SIG-M5 (cell line): ENCODE results near the gene LRRN3.
"Not testable (repeated sequence)": the region's sequence is repeated elsewhere in the genome, so short reads cannot be mapped to it uniquely, and the experiment has no call there.

Experiments used
- DNase-seq: peaks from one replicate; lab custom pipeline; 2025; lab: John Stamatoyannopoulos, UW

Gene LRRN3

DNA sequence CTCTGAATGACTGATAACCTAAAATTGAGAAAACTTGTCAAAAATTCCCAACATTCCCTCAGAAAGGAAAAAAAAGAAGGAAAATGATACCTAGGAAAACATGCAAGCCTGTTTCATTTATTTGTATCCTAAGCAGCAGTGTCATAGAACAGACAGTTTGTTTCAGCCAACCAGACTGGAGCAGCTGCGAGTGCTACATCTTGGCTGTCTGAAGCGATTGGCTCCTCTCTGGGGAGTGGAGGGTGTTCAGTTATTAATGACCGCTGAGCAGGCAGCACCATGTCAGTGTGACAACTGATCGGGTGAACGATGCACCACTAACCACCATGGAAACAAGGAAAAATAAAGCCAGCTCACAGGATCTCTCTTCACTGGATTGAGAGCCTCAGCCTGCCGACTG is at the start of gene LRRN3:
Gene LRRN3 (plus strand): TSS at position 282 of the 400 bp plus-strand sequence. CDS start 31,646 bp downstream, outside the sequence.
- DNase-seq = no peak

DNA sequence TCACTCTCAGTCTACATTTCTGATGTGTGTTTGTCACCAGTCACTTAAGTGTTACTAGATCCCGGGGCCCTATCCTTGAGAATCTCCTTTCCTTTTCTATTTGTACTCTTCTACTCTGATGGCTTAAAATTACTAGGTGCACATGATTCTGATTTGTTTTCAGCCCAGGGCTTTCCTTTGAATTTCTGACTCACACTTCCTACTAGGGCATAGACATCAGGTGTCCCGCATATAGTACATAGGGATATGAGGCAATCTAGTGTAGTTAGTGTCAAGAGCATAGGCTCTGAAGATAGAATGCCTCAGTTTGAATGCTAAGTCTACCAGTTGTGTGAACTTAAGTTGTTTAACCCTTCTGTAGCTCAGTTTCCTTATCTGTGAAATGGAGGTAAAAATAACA is 49.4 kb upstream of the LRRN3 start:
- no peak for DNase-seq

DNA sequence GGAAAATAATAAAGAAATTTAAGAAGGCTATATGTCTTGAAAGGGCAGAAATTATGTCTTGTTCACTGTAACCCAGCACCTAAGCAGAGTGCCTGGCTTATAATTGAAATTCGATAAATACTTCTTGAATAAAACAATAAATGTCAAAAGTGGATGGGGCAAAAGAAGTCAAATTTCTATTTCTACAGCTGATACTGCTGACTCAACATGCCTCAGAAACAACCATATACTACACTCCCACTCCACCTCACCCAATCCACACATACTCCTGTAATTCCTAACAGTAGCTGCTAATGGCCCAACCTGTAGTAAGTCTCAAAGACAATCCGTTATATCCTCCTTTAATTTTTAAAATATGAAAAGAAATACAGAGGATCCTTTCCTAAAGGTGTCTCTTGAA is 48.1 kb upstream of the LRRN3 start:
- no peak for DNase-seq

DNA sequence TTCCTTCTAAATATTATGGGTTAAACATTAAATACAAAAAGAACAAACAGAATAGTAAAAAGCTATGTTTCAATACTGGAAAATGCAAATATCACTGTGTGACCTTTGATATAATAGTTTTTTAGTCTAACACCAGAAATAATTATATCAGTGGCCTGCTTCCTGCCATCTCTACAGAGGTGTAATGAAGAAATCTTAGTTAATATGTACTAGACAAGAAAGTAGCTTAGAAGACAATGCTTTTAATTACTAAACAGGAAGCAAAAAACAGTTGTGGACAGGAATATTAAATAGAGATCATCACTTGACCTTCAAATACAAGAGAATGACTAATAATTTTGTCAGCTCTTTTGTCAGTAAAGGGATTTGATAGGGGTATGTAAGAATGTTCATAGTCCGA is 47.4 kb upstream of the LRRN3 start:
- no peak for DNase-seq

DNA sequence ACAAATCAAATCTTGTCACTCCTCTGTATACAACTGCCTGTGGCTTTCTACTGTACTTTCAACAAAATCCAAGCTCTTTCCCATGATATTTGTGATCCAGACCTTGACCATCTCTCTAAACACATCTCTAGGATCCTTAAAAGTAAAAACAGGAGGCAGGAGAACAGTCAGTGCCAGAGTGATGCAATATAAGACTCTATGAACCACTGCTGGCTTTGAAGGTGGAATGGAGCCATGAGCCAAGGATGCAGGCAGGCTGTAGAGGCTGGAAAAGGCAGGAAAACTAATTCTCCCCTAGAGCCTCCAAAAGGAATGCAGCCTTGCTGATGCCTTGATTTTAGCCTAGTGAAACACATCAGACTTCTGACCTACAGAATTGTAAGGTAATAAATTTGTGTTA is 45.5 kb upstream of the LRRN3 start:
- no peak for DNase-seq

DNA sequence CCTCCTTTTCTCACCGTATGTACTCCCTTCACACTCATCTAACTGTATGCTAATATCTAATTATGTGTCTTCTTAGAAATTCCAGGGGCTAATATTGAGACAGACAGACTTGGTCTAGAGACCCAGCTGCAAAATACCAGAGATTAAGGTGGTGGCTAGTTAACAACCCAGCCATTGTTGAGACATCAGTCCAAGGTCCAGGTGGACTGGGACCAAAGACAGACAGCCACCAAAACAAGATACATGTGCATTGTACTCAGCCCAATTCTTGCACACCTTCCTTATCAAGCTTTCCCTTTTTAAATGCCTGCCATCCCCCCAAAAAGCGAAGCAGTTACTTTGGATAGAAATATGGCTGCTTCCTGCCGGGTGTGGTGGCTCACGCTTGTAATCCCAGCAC is 43.3 kb upstream of the LRRN3 start:
- no peak for DNase-seq

DNA sequence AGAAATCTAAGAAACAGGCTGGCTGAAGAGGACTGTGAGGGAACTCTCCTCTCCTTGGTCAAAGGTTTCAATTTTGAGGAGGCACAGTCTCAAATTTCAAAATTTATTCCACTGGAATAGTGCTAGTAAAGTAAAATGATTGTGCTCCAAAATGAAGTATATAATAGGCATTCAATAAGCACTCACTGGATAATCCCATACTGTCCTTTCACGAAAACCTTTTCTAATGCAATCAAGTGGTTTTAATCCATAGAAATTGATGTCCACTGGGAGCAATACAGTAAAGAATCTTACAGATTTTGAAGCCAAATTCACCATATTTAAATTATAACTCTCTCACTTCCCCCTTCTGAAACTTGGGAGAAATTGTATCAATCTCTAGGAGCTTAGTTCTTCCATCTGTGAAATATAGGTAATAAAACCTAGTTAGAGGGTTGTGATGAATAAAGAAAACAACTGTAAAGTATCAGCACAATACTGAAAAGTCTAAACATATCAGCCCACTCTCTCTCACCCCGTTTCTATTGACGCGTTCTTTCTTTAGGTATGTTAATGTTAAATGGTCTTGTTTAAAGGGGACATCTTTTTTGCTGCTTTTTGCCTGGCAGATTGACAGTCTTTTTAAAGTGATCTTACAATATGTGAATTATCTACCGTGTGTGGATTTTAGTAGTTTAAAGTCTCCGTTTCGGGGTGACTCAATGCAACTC is 40.8 kb upstream of the LRRN3 start:
- no peak for DNase-seq

DNA sequence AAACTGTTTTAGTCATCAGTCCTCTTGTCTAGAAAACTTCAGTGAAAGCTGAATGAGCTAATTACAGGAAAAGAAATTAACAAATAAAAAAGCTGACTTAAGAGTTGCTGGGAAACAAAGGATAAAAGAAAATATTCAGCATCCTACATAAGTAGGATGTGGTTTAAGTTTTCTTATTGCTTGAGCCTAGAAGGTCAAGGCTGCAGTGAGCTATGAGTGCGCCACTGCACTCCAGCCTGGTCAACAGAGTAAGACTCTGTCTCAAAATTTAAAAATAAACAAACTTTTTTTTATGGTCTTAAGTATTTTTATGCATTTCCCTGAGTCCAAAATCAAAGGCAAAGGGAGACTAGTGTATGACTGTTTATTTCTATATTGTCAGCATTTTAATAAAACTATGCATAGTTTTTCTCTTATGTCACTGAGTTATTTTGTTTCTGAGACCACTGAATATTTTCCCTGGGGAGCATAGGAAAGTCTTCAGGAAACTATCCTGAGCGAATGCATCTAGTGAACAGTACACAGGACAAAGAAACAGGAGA is 40.0 kb upstream of the LRRN3 start:
- DNase-seq = no peak

DNA sequence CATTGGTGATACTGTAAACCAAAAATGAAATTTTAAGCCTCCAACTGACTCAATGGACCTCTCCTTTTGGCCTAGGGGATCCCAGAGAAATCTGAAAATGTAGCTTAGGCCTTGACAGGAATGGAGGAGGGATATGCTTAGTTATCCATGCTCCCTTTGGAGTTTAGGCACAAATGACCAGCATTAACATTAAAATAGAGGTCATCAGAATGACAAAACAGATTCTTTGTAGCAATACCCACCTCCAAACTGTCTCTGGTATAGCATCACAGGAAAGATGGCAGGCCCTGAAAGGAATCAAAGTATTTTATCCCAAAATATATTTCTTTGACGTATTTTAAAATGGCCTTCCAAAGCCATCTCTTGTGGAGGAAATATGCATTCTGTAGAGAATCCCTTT is 39.1 kb upstream of the LRRN3 start:
- no peak for DNase-seq

DNA sequence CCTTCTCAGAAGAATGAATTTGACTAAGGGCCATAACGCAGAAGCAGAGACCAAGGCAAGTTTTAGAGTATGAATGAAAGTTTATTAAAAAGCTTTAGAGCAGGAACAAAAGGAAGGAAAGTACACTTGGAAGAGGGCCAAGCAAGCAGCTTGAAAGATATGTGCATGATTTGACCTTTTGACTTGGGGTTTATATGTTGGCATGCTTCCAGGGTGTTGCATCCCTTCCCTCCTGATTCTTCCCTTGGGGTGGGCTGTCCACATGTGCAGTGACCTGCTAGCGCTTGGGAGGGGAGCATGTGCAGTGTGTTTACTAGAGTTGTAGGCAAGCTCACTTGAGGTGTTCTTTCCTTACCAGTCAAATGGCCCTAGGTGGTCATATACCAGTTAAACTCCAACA is 37.9 kb upstream of the LRRN3 start:
- no peak for DNase-seq

DNA sequence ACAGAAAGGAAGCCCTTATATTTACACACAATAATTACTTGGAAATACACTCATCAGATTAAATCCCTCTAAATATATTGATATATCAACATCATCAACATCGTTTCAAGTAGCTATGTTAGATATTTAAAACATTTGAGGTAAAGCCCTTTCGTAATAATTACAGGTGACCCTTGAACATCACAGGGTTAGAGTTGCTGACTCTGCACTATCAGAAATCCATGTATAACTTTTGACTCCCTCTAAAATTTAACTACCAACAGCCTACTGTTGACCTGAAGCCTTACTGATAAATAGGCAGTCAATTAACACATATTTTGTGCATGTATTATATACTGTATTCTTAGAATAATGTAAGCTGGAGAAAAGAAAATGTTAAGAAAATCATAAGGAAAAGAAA is 34.6 kb upstream of the LRRN3 start:
- no peak for DNase-seq

DNA sequence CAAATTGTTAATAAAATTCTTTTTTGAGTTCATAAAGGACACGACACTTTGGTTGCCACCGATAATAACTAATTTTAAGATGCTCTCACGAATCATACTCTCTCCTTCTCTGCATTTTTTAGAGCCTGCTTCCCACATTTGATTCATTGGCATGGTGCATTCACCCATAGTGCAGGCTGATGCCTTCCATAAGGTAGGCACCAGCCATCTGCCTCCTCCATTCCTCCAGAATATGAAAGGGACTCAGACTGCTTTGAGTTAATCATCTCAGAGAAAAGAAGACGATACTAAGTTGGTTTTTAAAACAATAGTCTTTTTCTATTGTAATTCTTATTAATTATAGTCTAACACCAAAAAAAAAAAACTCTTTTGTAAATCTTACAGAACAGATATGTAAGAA is 33.9 kb upstream of the LRRN3 start:
- DNase-seq = no peak

DNA sequence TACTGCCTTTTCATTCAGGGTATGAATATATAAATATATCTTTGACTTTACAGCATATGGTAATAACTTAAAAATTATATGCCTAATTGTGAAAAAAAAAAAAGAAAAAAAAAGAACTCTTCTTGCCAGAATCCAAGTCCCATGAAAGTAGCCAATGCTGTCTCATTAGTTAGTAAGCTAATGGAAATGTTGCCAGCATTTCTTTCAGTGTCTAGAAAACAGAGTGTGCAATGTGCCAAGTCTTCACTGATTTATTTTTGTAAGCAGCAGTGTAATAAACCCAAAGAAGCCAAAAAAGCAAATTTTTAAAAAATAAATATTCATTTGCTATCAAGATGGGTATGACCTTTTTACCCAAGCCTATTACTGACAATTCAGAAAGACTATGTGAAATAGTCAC is 31.1 kb upstream of the LRRN3 start:
- DNase-seq = no peak

DNA sequence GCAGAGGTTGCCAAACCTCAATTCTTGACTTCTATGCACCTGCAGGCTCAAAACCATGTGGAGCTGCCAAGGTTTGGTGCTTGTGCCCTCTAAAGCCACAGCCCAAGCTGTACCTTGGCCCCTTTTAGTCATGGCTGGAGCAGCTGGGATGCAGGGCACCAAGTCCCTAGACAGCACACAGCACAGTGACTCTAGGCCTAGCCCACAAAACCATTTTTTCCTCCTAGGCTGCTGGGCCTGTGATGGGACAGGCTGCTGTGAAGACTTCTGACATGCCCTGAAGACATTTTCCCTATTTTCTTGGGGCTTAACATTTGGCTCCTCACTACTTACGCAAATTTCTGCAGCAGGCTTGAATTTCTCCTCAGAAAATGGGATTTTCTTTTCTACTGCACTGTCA is 27.8 kb upstream of the LRRN3 start:
- no peak for DNase-seq

DNA sequence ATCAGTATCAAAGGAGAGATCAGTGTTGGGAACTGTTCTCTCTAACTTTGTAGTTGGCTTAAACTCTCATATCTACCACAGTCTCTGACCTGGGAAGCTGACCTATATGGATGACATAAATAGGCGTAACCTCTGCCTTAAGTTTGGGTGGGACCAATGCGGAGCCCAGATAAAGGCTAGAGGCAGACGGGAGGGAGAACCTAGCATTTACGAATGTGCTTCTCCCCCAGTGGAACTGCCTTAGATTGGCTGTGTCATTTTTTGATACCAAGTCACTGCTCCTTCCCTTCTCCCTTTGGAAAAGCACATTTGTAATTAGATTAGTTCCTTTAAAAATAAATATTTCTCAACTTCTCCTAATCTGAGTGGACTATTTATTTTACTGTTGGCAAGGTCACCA is 23.7 kb upstream of the LRRN3 start:
- DNase-seq = no peak

DNA sequence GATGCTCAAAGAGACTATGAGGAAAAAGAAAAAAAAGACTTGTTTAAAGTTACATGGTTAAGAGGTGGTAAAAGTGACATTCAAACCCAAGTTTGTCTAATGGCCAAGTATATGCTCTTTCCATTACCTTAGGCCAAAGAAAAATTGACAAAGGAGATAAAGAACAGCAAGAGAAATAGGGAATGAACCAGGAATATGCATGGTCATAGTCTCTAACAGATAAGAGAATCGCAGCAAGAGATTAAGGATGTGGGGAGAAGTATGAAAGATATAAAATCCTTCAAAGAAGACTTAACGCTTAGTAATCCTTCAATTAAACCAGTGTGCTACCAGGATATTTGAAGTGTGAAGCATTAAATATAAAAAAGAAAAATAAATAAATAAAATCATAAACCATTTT is 23.2 kb upstream of the LRRN3 start:
- DNase-seq = no peak

DNA sequence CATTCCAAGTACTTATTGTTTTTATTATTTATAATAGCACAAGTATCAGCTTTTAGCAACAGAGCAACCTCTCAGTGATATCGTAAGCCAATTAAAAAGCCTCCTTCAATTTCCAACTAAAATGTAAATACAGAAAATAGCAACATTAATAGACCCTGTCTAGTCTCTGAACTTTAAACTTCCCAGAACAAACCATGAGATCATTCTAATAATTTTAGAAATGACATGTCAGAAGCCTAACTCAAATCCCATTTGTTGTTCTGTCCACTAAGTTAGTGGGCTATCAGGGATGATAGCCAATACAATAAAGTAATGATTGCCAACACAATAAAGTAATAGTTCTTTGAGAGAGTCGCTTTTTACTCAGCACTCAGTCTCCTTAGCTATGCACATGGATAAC is 22.3 kb upstream of the LRRN3 start:
- no peak for DNase-seq

DNA sequence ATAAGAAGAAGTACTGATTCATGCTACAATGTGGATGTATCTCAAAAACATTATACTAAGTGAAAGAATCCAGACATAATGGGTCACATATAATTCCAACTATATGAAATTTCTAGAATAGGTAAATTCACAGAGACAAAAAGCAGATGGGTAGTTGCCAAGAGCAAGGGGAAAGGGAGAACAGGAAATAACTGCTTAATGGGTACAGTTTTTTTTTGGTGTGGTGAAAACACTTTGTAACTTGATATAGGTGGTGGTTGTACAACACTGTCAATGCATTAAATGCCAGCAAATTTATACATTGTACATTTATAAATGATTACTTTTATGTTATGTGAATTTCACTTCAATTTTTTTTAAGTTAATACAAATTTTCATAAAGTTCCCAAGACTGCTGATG is 19.4 kb upstream of the LRRN3 start:
- DNase-seq = no peak

DNA sequence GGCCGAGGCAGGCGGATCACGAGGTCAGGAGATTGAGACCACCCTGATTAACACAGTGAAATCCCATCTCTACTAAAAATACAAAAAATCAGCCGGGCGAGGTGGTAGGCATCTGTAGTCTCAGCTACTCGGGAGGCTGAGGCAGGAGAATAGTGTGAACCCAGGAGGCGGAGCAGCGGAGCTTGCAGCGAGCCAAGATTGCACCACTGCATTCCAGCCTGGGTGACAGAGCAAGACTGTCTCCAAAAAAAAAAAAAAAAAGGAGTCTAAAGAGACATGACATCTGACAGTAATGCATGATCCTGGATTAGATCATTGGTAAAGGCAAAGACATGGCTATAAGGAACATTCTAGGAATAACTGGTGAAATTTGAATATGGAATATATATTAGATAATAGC is 18.3 kb upstream of the LRRN3 start:
- not testable (repeated sequence) for DNase-seq

DNA sequence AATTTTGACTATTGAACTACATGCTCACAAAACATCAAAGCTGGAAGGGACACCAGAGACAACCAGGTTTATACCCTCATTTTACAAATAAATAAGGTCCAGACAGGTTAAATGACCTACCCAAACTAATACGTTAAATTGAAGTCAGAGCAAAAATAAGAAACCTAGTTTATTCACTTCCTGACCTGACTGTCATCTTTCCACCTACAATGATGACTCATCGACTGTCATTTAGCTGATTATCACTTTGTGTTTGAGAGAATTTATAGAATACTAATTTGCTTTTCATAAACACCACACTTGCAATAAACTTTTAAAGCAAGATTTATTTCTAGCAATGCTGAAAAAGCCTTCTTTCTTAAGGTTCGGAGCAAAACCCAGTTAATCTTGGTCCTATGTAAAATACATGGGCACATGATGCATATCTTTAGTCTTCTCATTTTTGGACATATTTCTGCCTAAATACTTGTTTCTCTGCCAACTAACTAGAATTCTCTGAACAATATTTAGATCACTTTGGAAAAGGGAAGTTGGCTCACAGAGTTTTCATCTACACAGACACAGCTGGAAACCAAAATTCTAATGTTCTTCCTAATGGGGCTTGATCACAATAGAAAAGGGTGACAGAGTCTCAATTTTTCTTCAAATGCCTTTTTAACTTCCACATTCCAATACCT is 16.7 kb upstream of the LRRN3 start:
- DNase-seq = no peak

DNA sequence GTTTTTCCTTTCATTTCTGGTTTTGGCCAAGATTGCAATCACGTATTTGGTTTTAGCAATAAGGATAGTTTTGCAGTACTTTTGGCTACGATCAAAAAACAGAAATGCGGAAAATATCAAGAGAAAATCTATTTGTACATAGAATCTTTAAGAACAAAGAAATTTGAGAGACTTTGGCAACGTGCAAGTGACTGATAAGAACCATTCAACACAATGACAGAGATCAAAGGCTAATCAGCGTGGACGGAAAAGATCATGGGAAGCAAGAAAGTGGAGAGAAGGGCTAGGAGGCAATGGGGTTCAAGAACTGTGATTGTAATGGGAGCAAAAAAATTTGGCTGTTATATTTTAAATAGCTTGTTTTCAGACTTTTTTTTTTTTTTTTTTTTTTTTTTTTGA is 16.2 kb upstream of the LRRN3 start:
- no peak for DNase-seq

DNA sequence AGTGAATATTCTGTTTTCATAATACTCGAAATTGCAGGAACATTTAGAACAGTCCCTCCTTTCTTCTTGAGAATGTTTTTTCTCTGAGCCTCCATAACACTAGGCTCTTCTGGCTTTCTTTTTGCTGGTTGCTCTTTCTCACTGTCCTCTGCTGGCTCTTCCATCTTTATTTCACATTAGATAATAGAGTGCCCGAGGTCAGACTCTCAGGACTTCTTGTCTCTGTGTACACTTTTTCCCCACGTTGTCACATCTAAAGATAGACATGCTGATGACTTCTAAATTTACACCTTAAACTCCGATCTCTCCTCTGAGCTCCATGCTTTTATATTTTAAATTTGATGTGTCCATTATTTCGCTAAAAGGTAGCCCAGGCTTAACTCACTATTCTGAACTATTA is 15.4 kb upstream of the LRRN3 start:
- DNase-seq = no peak

DNA sequence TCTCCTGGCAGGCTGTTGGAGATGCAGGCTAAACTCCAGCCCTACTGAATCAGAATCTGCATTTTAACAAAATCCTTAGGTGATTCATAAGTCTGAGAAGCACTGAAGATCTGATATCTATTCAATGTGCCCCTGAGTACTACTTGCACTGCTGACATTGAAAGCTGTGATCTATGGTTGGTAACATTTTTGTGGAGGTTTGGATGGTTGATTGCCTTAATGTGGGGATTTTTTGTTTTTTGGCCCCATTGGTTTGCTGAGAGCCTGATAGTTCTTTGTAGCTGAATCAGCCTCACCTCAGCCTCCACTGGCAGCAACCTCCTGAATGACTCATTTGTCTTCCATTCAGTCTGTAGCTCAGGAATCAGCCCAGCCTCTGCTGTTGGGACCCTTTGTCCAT is 14.7 kb upstream of the LRRN3 start:
- no peak for DNase-seq

DNA sequence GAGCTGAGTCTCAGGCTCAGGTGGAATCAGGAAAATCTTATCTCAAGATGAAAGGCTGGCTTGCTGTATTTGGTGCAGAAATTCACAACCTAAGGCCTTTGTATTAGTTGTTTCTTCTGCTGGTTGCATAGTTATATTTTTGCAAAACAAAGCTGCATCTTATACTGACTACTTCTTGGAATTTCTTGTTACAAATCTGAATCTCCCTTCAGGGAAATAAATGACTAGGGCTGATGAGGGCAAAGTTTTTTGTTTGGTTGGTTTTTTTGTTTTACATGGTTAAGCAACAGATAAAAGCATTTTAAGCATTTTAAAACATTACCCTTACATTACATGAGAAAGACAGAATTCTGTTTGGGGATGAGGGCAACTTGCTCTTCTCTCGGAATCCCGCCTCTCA is 13.9 kb upstream of the LRRN3 start:
- no peak for DNase-seq
